ENCODE results near the gene ARPC2.

Gene ARPC2

DNA sequence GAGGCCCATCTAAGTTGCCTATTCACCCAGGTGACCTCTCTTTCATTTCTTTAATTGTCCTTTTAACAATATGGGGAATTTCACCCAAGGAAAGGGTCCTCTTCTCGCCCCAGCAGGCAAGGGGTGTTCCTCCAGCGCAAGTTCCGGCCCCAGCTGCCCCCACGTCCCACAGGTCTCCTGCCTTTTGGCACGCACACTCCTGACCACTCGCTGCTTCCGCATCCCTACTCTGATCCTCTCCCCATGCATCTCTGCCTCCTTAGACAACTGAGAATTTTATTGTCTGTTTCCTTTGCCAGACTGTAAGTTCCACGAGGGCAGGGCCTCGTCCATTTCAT is 684 bp upstream of the ARPC2 start:
- no peak for DNase-seq (ENCODE audit: low read depth in 1 of 2, low spot score in 1 of 2)

DNA sequence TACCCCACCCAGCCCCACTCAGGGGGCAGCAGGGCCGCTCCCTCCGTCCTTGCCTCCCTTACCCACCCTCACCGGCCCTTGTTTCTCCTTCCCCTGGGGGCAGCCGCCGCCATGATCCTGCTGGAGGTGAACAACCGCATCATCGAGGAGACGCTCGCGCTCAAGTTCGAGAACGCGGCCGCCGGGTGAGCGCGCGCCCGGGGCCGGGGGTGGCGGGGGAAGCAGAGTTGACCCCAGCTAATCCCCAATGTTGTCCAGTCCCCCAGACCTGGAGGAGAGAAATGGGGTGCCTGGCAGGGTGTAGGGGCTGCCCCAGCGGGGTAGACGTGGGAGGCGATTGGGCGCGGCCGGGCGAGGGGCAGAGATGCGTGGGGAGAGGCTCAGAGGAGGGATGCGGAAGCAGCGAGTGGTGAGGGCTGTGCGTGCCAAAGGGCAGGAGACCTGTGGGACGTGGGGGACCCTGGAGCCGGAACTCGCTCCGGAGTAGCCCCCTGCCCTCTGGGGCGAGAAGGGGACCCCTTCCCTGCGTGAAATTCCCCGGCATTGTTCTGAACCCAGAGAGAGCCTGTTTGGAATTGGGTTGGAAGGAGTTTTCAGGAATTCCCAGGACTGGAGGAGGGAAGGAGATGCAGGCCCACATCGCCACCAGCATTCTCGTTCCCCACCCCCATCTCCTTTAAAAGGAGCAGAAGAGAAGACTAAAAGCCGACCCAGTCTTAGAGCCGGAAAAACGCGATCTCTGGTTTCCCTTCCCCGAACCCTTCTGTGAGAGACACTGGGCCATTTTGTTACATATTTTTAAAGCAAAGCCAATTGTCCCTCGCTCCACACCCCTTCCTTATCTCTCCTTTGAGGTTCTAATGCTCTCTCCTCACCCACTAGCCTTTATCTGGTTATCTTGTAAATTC is 625 bp downstream of the ARPC2 start:
- peak; percentile 38 to 61 for DNase-seq (ENCODE audit: low read depth in 1 of 2, low spot score in 1 of 2)

DNA sequence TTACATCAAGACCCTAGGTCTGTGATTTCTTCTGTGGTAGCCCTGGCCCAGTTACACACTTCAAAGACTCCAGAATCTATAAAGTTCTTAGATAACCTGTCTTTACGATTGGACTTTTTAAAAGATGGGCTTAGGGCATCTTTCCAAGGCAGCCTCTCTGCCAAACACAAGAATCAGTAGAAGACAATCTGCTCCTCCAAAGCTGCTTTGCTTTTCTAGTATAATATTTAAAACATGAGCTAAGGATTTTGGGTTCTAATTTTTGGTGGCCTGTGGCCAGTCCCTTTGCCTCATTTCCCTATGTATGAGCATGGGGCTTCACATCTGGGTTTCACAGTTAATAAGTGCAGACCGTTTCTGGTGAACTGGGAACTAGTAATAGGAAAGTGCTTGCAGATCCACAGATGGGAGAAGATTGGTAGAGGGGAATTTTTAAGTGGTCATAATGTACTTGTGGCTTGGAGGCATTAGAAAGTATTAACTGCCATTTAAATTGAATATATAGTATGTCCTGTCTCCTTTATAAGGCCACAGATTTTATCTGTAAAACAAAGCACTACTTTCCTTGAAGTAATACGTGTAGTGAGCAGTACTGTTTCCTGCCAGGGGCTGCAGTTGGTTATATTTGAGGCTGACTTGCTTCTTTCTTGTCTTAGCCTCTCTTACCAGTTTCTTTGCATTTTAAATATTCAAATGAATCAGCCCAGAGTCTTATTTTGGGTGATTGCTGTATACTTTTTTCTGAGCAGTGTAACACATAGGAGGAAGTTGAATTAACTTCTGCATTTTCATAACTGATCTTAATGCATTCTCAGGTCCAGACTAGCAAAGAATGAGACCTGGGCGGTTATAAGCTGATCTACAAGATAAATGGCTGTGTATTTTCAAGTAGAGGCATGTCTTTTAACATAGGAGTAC is 1.5 kb downstream of the ARPC2 start:
- DNase-seq (ENCODE audit: low read depth in 1 of 2, low spot score in 1 of 2): no peak

- DNase-seq (ENCODE audit: low read depth in 1 of 2, low spot score in 1 of 2): no peak
Measured at GRCh38 chr2:218219934-218220333, 2.9 kb downstream of the ARPC2 start.

GRCh38 chr2:218221000-218221399 is 4.0 kb downstream of the ARPC2 start:
- no peak for DNase-seq (ENCODE audit: low read depth in 1 of 2, low spot score in 1 of 2)

GRCh38 chr2:218223046-218223445 is 6.1 kb downstream of the ARPC2 start:
- DNase-seq (ENCODE audit: low read depth in 1 of 2, low spot score in 1 of 2): no peak

DNA sequence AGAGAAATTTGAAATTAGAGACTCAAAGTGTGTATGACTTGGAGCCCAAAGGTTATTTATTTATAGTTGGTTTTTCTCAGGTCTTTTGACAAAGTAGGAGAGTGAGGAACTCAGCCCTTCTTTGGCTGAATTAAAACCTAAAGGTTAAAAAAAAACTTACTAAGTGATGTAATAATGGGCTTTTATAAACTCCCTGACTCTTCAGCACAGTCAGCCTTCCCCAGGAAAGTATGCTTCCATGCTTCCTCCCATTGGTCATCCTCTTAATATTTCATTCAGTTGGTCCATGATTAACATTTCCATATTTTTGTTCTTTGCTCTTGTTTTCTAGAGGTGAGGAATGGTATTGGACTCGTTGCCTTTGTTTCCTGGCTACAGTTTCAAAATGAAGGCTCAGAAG is 7.2 kb downstream of the ARPC2 start:
- no peak for DNase-seq (ENCODE audit: low read depth in 1 of 2, low spot score in 1 of 2)

GRCh38 chr2:218226903-218227302 is 9.9 kb downstream of the ARPC2 start:
- DNase-seq (ENCODE audit: low read depth in 1 of 2, low spot score in 1 of 2): no peak

GRCh38 chr2:218228366-218229090 is 11.5 kb downstream of the ARPC2 start:
- DNase-seq (ENCODE audit: low read depth in 1 of 2, low spot score in 1 of 2): no peak

GRCh38 chr2:218229239-218229638 is 12.2 kb downstream of the ARPC2 start:
- no peak for DNase-seq (ENCODE audit: low read depth in 1 of 2, low spot score in 1 of 2)

GRCh38 chr2:218229851-218230250 is 12.9 kb downstream of the ARPC2 start:
- no peak for DNase-seq (ENCODE audit: low read depth in 1 of 2, low spot score in 1 of 2)

DNA sequence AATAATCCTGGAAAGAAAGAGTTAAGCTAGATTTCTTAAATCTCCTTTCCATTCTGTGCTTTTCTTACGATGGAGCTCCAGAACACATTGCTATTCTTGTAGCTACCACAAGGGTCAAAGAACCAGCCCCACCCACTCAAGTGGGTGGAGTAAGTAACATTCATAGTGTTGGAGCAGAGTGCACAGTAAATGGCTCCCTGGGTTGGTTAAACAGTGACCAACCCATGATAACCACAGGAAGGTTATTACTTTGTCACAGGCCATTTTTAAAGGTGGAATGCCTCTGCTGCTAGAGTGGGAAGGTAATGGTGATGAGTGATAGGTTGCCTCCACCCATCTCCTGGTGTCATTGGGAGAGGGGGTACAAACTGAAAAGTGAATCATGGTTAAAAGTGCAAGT is 13.9 kb downstream of the ARPC2 start:
- no peak for DNase-seq (ENCODE audit: low read depth in 1 of 2, low spot score in 1 of 2)

GRCh38 chr2:218233543-218233942 is 16.6 kb downstream of the ARPC2 start:
- DNase-seq (ENCODE audit: low read depth in 1 of 2, low spot score in 1 of 2): no peak

GRCh38 chr2:218234521-218234920 is 17.5 kb downstream of the ARPC2 start:
- no peak for DNase-seq (ENCODE audit: low read depth in 1 of 2, low spot score in 1 of 2)

DNA sequence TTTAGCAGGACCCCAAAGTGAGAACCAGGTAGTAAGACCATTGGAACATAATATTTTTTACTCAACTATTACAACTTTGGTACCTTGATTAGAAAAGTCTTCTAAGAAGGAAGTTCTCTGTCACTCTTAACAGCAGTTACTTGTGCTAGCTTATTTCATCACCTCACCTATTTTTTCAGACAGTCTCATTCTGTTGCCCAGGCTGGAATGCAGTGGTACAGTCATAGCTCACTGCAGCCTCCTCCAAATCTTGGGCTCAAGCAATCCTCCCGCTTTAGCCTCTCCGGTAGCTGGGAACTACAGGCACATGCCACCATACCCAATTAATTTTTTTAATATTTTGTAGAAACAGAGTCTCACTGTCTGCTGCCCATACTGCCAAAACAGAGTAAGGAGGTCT is 18.0 kb downstream of the ARPC2 start:
- DNase-seq (ENCODE audit: low read depth in 1 of 2, low spot score in 1 of 2): no peak

- no peak for DNase-seq (ENCODE audit: low read depth in 1 of 2, low spot score in 1 of 2)
Measured at GRCh38 chr2:218236829-218237228, 19.8 kb downstream of the ARPC2 start.

DNA sequence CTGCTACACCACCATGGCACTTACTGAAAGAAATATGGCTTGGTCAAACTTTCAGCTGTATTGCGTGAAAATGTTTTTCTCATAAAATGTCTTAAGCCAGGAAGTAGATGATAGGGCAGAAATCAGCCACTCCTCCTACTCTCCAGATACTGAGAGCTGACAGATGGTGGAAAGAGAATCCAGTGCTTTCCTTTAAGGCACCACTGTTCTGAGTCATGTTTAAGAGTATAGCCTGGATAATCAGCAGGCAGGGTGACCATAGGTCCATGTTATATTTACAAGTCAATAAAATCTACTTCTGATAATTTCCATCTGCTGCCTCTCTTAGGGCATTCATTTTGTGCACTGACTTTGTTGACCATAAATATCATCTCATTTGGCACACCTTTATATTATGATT is 21.9 kb downstream of the ARPC2 start:
- no peak for DNase-seq (ENCODE audit: low read depth in 1 of 2, low spot score in 1 of 2)

DNA sequence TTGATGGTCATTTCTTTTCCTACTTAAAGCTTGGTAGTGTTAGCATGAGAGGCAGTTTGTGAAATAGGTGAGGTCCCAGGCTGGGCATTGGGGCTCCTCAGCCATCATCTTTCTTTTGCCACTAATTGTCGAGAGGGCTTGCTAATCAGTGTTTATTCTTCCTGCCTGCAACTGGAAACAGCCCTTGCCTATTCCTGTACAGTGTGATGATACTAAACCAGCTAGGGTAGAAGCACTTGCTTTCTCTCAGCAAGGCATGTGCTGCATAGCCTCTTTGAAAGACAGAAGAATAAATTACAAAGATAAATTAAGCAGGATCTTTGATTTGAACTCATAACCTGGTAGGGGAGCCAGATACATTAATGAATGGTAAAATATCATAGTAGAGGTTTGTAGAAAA is 27.2 kb downstream of the ARPC2 start:
- no peak for DNase-seq (ENCODE audit: low read depth in 1 of 2, low spot score in 1 of 2)

- DNase-seq (ENCODE audit: low read depth in 1 of 2, low spot score in 1 of 2): no peak
Measured at GRCh38 chr2:218244665-218245064, 27.7 kb downstream of the ARPC2 start.

- no peak for DNase-seq (ENCODE audit: low read depth in 1 of 2, low spot score in 1 of 2)
Measured at GRCh38 chr2:218245214-218245613, 28.2 kb downstream of the ARPC2 start.

- no peak for DNase-seq (ENCODE audit: low read depth in 1 of 2, low spot score in 1 of 2)
Measured at GRCh38 chr2:218249691-218250090, 32.7 kb downstream of the ARPC2 start.

All from activated T-helper 1 cell treated with anti-CD3 and anti-CD28 coated beads, Interleukin-2, amount 50 U/mL, for 16 hours (primary cell).